Measurements from ENCODE around the gene ZDHHC14. TPM values are rescaled to one million over a fixed set of nuclear protein-coding genes. Genes with fewer than 3 reads are reported as not detected.
"Not testable (repeated sequence)": the region's sequence is repeated elsewhere in the genome, so short reads cannot be mapped to it uniquely, and the experiment has no call there.

The ZDHHC14 gene
- total RNA-seq, 2 experiments from 2014 or later: 7.9 to 32.7 TPM

GRCh38 chr6:157385482-157385881 lies 4.5 kb downstream of the ZDHHC14 start:
- DNase-seq: no peak
- CTCF ChIA-PET: interaction anchor here (0.6 kb wide), 1 partner anchor 1175 kb away, joined by 3 read pairs; no protein-coding TSS in a partner anchor
- H3K4me3 Mint-ChIP-seq: no peak overlapping the region

GRCh38 chr6:157386023-157386422 lies 5.0 kb downstream of the ZDHHC14 start:
- Mint-ChIP-seq H3K9me3 (ENCODE audit: low read depth) (peaks cover 10% of the 10 kb centered on the region), H3K4me1 (peaks cover 22% of the 10 kb centered on the region), H3K4me3 (no peak overlapping the region), H3K36me3 (peaks cover 30% of the 10 kb centered on the region), H3K27ac (no peak overlapping the region), H3K27me3 (no peaks in the 10 kb centered on the region)
- no peak for DNase-seq
- ATAC-seq: no peak
- CTCF ChIA-PET: no interaction called here

More at GRCh38 chr6:157385482-157385881, 4.5 kb downstream of the ZDHHC14 start:
- ATAC-seq: no peak
- Mint-ChIP-seq H3K27me3 (no peaks in the 10 kb centered on the region), H3K27ac (no peak overlapping the region), H3K36me3 (peaks cover 27% of the 10 kb centered on the region), H3K4me1 (peaks cover 22% of the 10 kb centered on the region), H3K9me3 (ENCODE audit: low read depth) (peaks cover 7% of the 10 kb centered on the region)

DNA sequence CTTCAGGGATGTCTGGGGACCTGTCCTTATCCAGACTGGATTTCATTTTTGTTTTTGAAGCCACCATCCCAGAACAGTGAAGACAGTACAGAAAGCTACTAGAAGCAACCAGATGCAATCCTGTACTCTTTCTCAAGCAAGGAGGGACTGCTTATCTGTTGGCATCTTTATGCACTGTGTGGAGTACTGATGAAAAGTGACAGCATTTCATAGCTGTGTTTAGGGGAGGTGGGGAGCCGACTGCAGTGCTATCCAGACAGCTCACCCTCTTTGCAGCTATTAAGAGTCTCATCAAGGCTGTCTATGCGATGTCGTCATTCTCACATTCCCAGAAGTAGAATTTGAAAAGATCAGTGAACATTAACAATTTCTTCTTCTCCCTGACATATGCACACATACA lies 5.5 kb downstream of the ZDHHC14 start:
- CTCF ChIA-PET: no interaction called here
- ATAC-seq: no peak
- H3K36me3 Mint-ChIP-seq: peaks cover 33% of the 10 kb centered on the region
- H3K4me3 Mint-ChIP-seq: no peak overlapping the region
- no peaks in the 10 kb centered on the region for H3K27me3 Mint-ChIP-seq
- no peak overlapping the region for H3K27ac Mint-ChIP-seq
- no peak for DNase-seq
- peaks cover 22% of the 10 kb centered on the region for H3K4me1 Mint-ChIP-seq
- H3K9me3 Mint-ChIP-seq (ENCODE audit: low read depth): peaks cover 10% of the 10 kb centered on the region

- CTCF ChIA-PET: no interaction called here
- ATAC-seq (no peak), DNase-seq (no peak)
- Mint-ChIP-seq H3K4me3 (no peak overlapping the region), H3K4me1 (peaks cover 16% of the 10 kb centered on the region), H3K9me3 (ENCODE audit: low read depth) (peaks cover 14% of the 10 kb centered on the region), H3K27me3 (no peaks in the 10 kb centered on the region), H3K36me3 (peaks cover 37% of the 10 kb centered on the region), H3K27ac (no peak overlapping the region)
Observed at GRCh38 chr6:157388924-157389323, 7.9 kb downstream of the ZDHHC14 start.

GRCh38 chr6:157390273-157391060 lies 9.5 kb downstream of the ZDHHC14 start:
- peaks cover 9% of the 10 kb centered on the region for H3K4me1 Mint-ChIP-seq
- DNase-seq (no peak), ATAC-seq (no peak)
- CTCF ChIA-PET: no interaction called here
- no peaks in the 10 kb centered on the region for H3K27me3 Mint-ChIP-seq
- H3K4me3 Mint-ChIP-seq: no peak overlapping the region
- H3K9me3 Mint-ChIP-seq (ENCODE audit: low read depth): peaks cover 14% of the 10 kb centered on the region
- no peak overlapping the region for H3K27ac Mint-ChIP-seq
- peaks cover 37% of the 10 kb centered on the region for H3K36me3 Mint-ChIP-seq

- CTCF ChIA-PET: no interaction called here
- DNase-seq (no peak), ATAC-seq (no peak)
- Mint-ChIP-seq H3K27ac (no peak overlapping the region), H3K4me3 (no peak overlapping the region), H3K36me3 (peaks cover 34% of the 10 kb centered on the region), H3K4me1 (peaks cover 4% of the 10 kb centered on the region), H3K27me3 (no peaks in the 10 kb centered on the region), H3K9me3 (ENCODE audit: low read depth) (peaks cover 14% of the 10 kb centered on the region)
Observed at GRCh38 chr6:157392927-157393668, 12.1 kb downstream of the ZDHHC14 start.

DNA sequence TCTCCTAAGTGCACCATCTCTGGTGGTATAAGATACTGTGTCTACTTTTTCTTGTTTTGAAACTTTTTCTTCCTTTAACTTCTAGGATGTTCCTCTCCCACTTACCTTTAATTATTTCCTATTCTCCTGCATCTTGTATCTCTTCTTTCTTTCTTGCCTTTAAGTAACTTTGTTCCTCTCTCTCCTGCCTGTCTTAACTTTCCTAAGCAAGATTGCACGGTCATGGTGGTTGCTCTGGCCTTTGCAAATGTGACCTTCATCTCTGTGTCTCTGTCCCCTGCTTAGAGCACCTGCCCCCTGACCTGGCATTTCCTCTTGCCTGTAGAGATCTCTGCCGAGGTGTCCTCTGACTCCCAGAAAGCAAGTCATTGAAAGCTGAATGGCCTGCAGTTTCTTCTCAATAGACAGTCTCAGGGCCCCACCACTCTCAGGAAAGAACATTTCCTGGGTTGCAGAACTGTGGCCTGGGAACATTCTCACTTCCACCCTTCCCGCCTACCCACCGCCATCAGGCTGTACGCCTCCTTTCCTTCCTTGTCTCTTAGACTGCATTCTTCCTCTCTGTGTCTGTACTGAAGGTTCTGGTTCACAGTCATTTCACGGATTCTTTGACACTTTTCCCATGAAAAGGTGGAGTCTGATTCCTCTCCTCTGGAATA lies 12.8 kb downstream of the ZDHHC14 start:
- Mint-ChIP-seq H3K4me3 (no peak overlapping the region), H3K27ac (no peak overlapping the region), H3K27me3 (no peaks in the 10 kb centered on the region), H3K36me3 (peaks cover 29% of the 10 kb centered on the region), H3K9me3 (ENCODE audit: low read depth) (peaks cover 14% of the 10 kb centered on the region), H3K4me1 (peaks cover 4% of the 10 kb centered on the region)
- CTCF ChIA-PET: no interaction called here
- no peak for DNase-seq
- ATAC-seq: no peak

GRCh38 chr6:157395199-157395598 lies 14.2 kb downstream of the ZDHHC14 start:
- ATAC-seq; H3K4me1 Mint-ChIP-seq; H3K4me3 Mint-ChIP-seq; H3K9me3 Mint-ChIP-seq (ENCODE audit: low read depth); H3K27ac Mint-ChIP-seq; H3K27me3 Mint-ChIP-seq; DNase-seq; CTCF ChIA-PET: not testable (repeated sequence)
- H3K36me3 Mint-ChIP-seq: peaks cover 22% of the 10 kb centered on the region

DNA sequence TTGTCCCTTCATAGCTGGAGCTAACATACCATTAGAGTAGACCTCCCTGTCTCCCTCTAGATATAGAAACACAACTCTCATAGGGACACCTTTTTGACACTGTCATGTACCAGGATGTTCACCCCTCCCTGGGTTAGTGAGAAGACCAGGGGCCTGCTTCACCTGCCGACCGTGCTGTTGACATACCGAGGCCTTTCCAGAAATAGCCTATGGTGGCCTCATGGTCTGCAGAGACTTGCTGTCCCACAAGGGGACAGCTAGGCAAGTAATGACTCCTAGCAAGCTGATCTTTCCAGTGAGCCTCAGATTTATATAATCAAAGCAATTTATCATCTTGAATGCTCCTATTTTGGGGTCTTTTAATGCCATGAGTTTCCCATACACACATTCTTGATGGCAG lies 15.0 kb downstream of the ZDHHC14 start:
- Mint-ChIP-seq H3K9me3 (ENCODE audit: low read depth) (peaks cover 3% of the 10 kb centered on the region), H3K4me1 (peaks cover 4% of the 10 kb centered on the region), H3K27ac (no peak overlapping the region), H3K27me3 (no peaks in the 10 kb centered on the region), H3K36me3 (peaks cover 16% of the 10 kb centered on the region), H3K4me3 (no peak overlapping the region)
- no peak for ATAC-seq
- CTCF ChIA-PET: interaction anchor here (1.4 kb wide), 1 partner anchor 270 kb away, joined by 3 read pairs; no protein-coding TSS in a partner anchor
- no peak for DNase-seq

GRCh38 chr6:157397660-157398059 lies 16.7 kb downstream of the ZDHHC14 start:
- H3K27me3 Mint-ChIP-seq: no peaks in the 10 kb centered on the region
- no peak for DNase-seq

DNA sequence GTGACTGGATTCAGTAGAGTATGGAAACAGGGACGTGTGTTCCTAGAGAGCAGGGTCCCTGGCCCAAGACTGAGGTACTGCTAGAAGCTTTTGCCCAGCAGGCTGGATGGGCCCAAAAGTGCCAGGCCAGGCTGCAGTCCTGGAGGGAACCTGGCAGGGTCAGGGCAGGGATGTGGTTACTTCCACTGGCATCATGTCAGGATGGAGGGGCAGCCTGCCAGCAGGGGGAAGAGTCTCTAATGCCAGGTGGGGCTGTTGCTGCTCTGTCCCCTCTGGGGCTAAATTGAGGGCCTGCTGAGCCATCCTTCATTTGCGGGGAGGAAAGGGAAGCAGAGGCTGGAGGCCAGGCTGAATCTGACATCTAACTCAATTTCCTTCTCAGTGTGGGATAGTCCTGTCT lies 17.2 kb downstream of the ZDHHC14 start:
- no peaks in the 10 kb centered on the region for H3K27me3 Mint-ChIP-seq
- H3K4me3 Mint-ChIP-seq: no peak overlapping the region
- H3K27ac Mint-ChIP-seq: no peak overlapping the region
- CTCF ChIA-PET: no interaction called here
- no peak for DNase-seq
- ATAC-seq: no peak
- no peaks in the 10 kb centered on the region for H3K9me3 Mint-ChIP-seq (ENCODE audit: low read depth)
- peaks cover 7% of the 10 kb centered on the region for H3K36me3 Mint-ChIP-seq
- H3K4me1 Mint-ChIP-seq: peaks cover 4% of the 10 kb centered on the region

More at GRCh38 chr6:157397660-157398059, 16.7 kb downstream of the ZDHHC14 start:
- Mint-ChIP-seq H3K27ac (no peak overlapping the region), H3K9me3 (ENCODE audit: low read depth) (no peaks in the 10 kb centered on the region), H3K4me1 (peaks cover 4% of the 10 kb centered on the region), H3K36me3 (peaks cover 7% of the 10 kb centered on the region), H3K4me3 (no peak overlapping the region)
- no peak for ATAC-seq
- CTCF ChIA-PET: no interaction called here

GRCh38 chr6:157400676-157401075 lies 19.7 kb downstream of the ZDHHC14 start:
- CTCF ChIA-PET: no interaction called here
- no peaks in the 10 kb centered on the region for H3K4me1 Mint-ChIP-seq

GRCh38 chr6:157401734-157402338 lies 20.8 kb downstream of the ZDHHC14 start:
- H3K9me3 Mint-ChIP-seq (ENCODE audit: low read depth): no peaks in the 10 kb centered on the region
- H3K4me1 Mint-ChIP-seq: no peaks in the 10 kb centered on the region
- no peak overlapping the region for H3K27ac Mint-ChIP-seq
- H3K27me3 Mint-ChIP-seq: no peaks in the 10 kb centered on the region
- no peak overlapping the region for H3K4me3 Mint-ChIP-seq
- H3K36me3 Mint-ChIP-seq: no peaks in the 10 kb centered on the region
- no peak for DNase-seq
- CTCF ChIA-PET: no interaction called here
- no peak for ATAC-seq

More at GRCh38 chr6:157400676-157401075, 19.7 kb downstream of the ZDHHC14 start:
- H3K27me3 Mint-ChIP-seq: no peaks in the 10 kb centered on the region
- H3K36me3 Mint-ChIP-seq: no peaks in the 10 kb centered on the region
- ATAC-seq (no peak), DNase-seq (no peak)
- H3K9me3 Mint-ChIP-seq (ENCODE audit: low read depth): no peaks in the 10 kb centered on the region
- H3K27ac Mint-ChIP-seq: no peak overlapping the region
- no peak overlapping the region for H3K4me3 Mint-ChIP-seq

Data from activated CD8-positive, alpha-beta memory T cell treated with anti-CD3 and anti-CD28 coated beads, Interleukin-2, amount 10 ng/mL, durations not matched to agents 7 days and 5 days (primary cell).